B cell (primary cell): Measurements from ENCODE around the gene PEA15.

Experiments
- EZH2 ChIP-seq: IDR thresholded peaks from 2 replicates; pipeline ENCODE4 v1.6.1; 2012; ENCODE audit warnings: borderline replicate concordance, low read depth, mild to moderate bottlenecking, moderate library complexity, low read length; ENCODE audit not compliant: insufficient read depth, poor library complexity, severe bottlenecking
- TF ChIP-seq, protein P1 (sequence below): fragments of 200-600 bp; IDR thresholded peaks from one replicate; pipeline ENCODE4 v1.8.0; 2022; ENCODE audit warnings: antibody characterized with exemption, mild to moderate bottlenecking

DNA sequence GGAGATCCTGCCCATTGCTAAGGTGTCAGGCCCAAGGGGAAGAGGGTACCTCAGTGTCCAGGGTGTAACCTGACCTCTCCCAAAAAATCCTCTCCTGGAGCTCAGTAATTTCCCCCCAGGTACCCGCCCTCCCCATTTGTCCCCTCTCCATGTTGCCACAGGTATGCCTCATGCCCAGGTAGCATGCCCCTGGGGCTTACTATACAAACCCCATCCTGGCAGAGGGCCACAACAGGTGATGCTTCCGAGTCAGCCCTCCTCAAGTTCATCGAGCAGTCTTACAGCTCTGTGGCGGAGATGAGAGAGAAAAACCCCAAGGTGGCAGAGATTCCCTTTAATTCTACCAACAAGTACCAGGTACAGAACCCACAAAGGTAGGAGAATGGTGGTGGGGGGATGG lies 38.1 kb upstream of the PEA15 start:
- TF ChIP-seq, protein P1, sequence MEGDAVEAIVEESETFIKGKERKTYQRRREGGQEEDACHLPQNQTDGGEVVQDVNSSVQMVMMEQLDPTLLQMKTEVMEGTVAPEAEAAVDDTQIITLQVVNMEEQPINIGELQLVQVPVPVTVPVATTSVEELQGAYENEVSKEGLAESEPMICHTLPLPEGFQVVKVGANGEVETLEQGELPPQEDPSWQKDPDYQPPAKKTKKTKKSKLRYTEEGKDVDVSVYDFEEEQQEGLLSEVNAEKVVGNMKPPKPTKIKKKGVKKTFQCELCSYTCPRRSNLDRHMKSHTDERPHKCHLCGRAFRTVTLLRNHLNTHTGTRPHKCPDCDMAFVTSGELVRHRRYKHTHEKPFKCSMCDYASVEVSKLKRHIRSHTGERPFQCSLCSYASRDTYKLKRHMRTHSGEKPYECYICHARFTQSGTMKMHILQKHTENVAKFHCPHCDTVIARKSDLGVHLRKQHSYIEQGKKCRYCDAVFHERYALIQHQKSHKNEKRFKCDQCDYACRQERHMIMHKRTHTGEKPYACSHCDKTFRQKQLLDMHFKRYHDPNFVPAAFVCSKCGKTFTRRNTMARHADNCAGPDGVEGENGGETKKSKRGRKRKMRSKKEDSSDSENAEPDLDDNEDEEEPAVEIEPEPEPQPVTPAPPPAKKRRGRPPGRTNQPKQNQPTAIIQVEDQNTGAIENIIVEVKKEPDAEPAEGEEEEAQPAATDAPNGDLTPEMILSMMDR: no peak
- TF ChIP-seq EZH2: no peak
